ENCODE results near the gene ADAMTS8. TPM values are rescaled to one million over a fixed set of nuclear protein-coding genes. Genes with fewer than 3 reads are reported as not detected.

The ADAMTS8 gene
- polyA plus RNA-seq, 1 donor from 2014 or later, result not detected

- no peaks in the 10 kb centered on the region for H3K36me3 Mint-ChIP-seq
- H3K4me1 Mint-ChIP-seq, result peaks cover 0 to 4% (median 1%) of the 10 kb centered on the region in 3 donors
- H3K4me3 Mint-ChIP-seq, result no peak overlapping the region
- no peaks in the 10 kb centered on the region for H3K9me3 Mint-ChIP-seq
- H3K27ac Mint-ChIP-seq, result no peak overlapping the region
- H3K27me3 Mint-ChIP-seq, result peaks cover 32% of the 10 kb centered on the region
Observed at GRCh38 chr11:130422251-130422995, 6.0 kb downstream of the ADAMTS8 start.

DNA sequence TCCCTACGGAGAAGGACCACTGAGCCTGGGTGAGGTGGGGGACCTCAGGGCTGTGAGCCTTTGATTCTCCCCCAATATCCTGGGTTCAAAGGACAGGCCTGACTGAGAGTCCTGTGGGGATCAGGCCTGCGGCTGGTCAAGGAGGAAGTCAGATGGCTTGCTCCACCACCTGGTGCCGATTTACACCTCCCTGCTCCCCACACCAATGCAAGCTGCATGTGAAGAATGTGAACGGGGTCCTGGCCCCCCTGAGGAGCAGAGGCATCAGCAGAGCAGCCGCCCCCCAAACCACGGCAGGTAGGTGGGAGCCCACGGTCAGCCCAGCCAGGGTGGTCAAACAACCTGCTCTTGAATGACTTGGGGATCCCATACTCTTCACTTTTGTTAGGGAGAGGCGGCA lies 6.7 kb downstream of the ADAMTS8 start:
- H3K9me3 Mint-ChIP-seq, result no peaks in the 10 kb centered on the region
- no peak overlapping the region for H3K4me3 Mint-ChIP-seq
- peaks cover 25% of the 10 kb centered on the region for H3K27me3 Mint-ChIP-seq
- H3K4me1 Mint-ChIP-seq, result peaks cover 0 to 1% (median 0%) of the 10 kb centered on the region in 3 donors
- no peaks in the 10 kb centered on the region for H3K36me3 Mint-ChIP-seq
- no peak overlapping the region for H3K27ac Mint-ChIP-seq

DNA sequence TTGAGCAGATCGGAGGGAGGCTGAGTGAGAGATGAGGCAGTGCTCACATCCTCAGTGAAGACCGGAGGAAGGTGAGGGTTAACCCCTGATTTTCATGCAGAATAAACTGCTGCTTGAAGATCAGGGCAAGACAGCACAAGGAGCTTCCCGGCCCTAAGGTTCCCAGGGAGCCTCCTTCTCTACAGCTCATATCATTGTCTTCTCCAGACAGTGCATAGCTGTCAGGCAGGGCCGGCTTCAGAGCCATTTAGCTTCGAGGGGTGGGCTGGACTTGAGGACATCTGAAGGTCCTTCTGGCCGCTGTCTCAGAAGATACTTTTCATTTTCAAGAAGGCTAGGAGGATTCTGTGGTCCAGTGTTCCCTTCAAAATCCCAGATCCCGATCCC lies 7.2 kb downstream of the ADAMTS8 start:
- no peaks in the 10 kb centered on the region for H3K36me3 Mint-ChIP-seq
- no peaks in the 10 kb centered on the region for H3K9me3 Mint-ChIP-seq
- H3K27ac Mint-ChIP-seq, result no peak overlapping the region
- peaks cover 22% of the 10 kb centered on the region for H3K27me3 Mint-ChIP-seq
- H3K4me1 Mint-ChIP-seq, result peaks cover 0 to 1% (median 0%) of the 10 kb centered on the region in 3 donors
- no peak overlapping the region for H3K4me3 Mint-ChIP-seq

GRCh38 chr11:130420478-130421198 lies 7.8 kb downstream of the ADAMTS8 start:
- Mint-ChIP-seq H3K4me3 (no peak overlapping the region), H3K36me3 (no peaks in the 10 kb centered on the region), H3K27ac (no peak overlapping the region), H3K9me3 (no peaks in the 10 kb centered on the region), H3K27me3 (peaks cover 17% of the 10 kb centered on the region), H3K4me1 (peaks cover 0 to 1% (median 0%) of the 10 kb centered on the region in 3 donors)

DNA sequence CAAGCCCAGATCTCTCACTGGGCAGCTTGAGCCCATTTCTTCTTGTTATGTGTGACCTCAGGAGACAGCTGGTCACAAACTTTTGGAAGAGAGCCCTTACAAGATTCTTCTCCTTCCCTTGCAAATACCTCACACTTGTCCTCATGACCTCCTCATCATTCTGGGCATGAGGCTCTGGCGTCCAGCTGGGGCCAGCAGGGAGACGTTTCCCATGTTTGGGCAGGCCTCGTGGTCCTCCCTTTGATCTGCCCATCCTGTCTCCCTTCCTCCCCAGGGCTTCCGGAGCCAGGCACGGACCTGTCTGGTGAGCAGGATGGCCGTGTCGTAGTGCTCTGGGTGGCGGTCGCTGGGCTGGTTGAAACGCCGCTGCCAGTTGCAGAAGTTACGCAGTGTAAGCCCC lies 9.7 kb downstream of the ADAMTS8 start:
- Mint-ChIP-seq H3K27ac (no peak overlapping the region), H3K4me1 (peaks cover 0 to 3% (median 0%) of the 10 kb centered on the region in 3 donors), H3K4me3 (no peak overlapping the region), H3K9me3 (no peaks in the 10 kb centered on the region), H3K36me3 (no peaks in the 10 kb centered on the region), H3K27me3 (peaks cover 19% of the 10 kb centered on the region)

DNA sequence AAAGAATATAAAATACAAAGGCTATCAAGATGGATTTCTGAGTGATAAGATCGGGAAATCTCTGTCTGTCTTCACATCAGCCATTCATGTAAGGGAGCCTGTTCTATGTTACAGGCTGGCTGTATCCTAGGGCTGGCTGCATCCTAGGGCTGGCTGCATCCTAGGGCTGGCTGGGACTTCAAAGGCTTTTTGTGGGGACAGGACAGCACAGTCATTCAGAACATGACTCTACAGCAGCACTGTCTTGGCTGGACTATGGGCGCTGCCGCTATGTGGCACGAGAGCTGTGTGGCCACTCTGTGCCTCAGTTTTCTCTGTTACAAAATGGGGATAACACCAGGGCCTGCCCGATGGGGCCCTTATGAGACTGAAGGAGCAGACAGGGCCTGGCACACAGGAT lies 10.2 kb downstream of the ADAMTS8 start:
- no peaks in the 10 kb centered on the region for H3K36me3 Mint-ChIP-seq
- no peaks in the 10 kb centered on the region for H3K9me3 Mint-ChIP-seq
- no peak overlapping the region for H3K4me3 Mint-ChIP-seq
- H3K4me1 Mint-ChIP-seq, result peaks cover 0 to 3% (median 0%) of the 10 kb centered on the region in 3 donors
- peaks cover 21% of the 10 kb centered on the region for H3K27me3 Mint-ChIP-seq
- H3K27ac Mint-ChIP-seq, result no peak overlapping the region

DNA sequence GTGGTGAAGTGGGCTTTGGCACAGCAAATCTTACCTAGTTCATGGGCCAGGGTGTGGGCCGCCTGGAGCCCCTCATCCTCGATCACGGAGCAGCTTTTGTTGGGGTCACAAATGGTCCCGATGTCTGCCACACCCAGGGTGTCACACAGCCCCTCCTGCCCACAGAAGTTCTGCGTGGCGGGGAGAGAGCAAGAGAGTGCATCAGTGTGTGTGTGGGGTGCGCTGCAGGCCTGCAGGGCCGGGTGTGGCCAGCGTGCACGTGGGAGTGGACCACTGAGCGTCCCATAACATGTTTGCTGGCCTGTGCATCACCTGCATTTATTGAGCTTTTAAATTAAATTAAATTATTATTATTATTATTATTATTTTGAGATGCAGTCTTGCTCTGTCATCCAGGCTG lies 11.5 kb downstream of the ADAMTS8 start:
- H3K4me1 Mint-ChIP-seq, result peaks cover 0 to 3% (median 0%) of the 10 kb centered on the region in 3 donors
- H3K36me3 Mint-ChIP-seq, result no peaks in the 10 kb centered on the region
- no peak overlapping the region for H3K4me3 Mint-ChIP-seq
- H3K27me3 Mint-ChIP-seq, result peaks cover 18% of the 10 kb centered on the region
- no peaks in the 10 kb centered on the region for H3K9me3 Mint-ChIP-seq
- H3K27ac Mint-ChIP-seq, result no peak overlapping the region

- Mint-ChIP-seq H3K4me3 (no peak overlapping the region), H3K27me3 (peaks cover 19% of the 10 kb centered on the region), H3K9me3 (no peaks in the 10 kb centered on the region), H3K27ac (no peak overlapping the region), H3K4me1 (peaks cover 0 to 3% (median 0%) of the 10 kb centered on the region in 3 donors), H3K36me3 (no peaks in the 10 kb centered on the region)
Observed at GRCh38 chr11:130416530-130416882, 11.9 kb downstream of the ADAMTS8 start.

DNA sequence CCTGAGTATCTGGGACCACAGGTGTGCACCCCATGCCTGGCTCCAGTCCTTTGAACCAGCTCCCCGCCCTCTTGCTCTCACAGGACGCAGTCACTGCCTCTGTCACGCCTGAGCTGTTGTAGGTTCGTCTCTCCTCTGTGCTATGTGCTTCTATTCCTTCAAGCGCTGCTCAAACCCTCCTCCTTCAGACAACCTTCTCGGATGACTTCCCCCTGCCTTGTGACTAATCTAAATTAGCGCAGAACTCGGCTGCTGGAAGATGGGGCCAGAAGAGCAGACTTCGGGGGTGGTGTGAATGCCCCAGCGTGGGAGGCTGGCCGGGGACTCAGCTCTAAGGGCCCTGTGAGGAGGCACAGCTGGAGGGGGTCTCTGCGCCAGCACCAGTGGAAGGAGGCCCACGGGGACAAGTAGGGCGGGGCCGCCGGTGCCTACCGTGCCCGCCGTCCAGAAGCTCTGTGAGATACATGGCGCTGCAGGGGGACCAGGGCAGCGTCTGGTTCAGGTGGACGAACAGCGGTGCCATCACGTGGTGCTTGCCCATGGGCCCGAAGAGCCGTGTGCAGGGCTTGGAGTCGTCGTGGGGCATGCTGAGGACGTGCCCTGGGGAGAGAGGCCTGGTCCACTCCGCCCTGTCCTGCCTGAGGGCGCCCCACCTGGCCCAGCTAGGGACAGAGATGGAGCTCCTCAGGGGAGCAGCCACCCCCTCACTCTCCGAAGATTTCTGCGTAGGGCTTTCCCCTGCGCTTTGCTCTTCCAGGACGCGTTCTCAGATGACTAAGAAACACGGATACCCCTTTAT lies 12.5 kb downstream of the ADAMTS8 start:
- Mint-ChIP-seq H3K36me3 (peaks cover 2% of the 10 kb centered on the region), H3K27me3 (peaks cover 21% of the 10 kb centered on the region), H3K9me3 (no peaks in the 10 kb centered on the region), H3K27ac (no peak overlapping the region), H3K4me1 (peaks cover 0 to 3% (median 0%) of the 10 kb centered on the region in 3 donors), H3K4me3 (no peak overlapping the region)

DNA sequence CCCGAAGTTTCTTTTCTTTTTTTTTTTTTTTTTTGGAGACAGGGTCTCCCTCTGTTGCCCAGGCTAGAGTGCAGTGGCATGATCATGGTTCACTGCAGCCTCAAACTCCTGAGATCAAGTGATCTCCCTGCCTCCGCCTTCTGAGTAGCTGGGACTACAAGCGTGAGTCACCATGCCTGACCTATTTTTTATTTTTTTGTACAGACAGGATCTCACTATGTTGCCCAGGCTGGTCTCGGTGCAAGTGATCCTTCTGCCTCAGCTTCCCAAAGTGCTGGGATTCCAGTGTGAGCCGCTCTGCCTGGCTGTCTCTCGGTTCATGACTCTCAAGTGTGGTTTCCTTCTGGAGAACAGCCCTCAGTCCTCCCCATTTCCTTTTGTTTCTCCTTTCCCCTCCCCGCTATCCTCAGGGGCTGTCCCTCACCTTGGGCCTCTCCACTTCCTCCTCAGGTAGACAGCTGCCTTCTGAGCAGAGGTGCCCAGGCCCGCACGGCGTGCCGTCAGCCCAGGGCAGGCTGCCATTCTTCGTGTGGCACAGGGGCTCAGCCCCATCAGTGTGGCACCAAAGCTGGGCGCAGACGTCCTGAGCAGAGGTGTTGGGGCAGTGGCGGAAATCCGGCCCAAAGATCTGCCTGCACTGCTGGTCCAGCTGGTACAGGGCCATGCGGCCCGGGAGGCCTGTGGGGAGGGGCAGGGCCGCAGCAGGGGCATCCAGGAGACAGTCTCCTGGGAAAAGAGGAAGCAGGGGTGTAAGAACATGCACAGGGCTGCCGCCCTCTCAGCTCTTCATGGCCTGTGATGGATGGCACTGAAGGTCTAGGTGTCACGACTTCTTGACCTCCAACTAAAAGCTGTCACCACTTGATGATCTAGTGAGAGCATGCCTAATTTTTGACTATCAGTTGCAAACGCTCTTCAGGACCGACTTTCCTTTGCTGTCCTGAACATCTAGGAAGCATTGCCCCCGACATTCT lies 14.0 kb downstream of the ADAMTS8 start:
- H3K27ac Mint-ChIP-seq, result no peak overlapping the region
- no peak overlapping the region for H3K4me3 Mint-ChIP-seq
- peaks cover 2% of the 10 kb centered on the region for H3K36me3 Mint-ChIP-seq
- H3K9me3 Mint-ChIP-seq, result no peaks in the 10 kb centered on the region
- peaks cover 0 to 2% (median 0%) of the 10 kb centered on the region in 3 donors for H3K4me1 Mint-ChIP-seq
- peaks cover 19% of the 10 kb centered on the region for H3K27me3 Mint-ChIP-seq

- Mint-ChIP-seq H3K9me3 (no peaks in the 10 kb centered on the region), H3K27ac (no peak overlapping the region), H3K4me1 (peaks cover 0 to 2% (median 0%) of the 10 kb centered on the region in 3 donors), H3K4me3 (no peak overlapping the region), H3K27me3 (peaks cover 21% of the 10 kb centered on the region), H3K36me3 (peaks cover 2% of the 10 kb centered on the region)
Observed at GRCh38 chr11:130413405-130414106, 14.9 kb downstream of the ADAMTS8 start.

DNA sequence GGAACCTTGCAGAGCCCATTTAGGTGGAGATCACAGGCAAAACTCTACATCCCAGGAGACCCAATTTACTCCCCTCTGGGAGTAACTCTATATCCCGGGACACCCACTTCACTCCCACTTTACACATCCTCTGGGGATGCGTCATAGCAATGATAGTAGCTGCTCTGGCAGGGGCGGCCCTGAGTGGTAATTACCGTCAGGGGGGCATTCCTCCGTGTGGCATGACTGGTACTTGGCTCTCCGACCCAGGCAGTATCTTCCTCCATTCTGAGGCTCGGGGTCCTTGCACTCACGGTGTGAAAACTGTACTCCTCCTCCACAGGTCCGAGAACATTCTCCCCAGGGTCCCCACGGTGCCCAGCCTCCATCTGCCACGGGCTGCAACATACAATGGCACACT lies 17.2 kb downstream of the ADAMTS8 start:
- Mint-ChIP-seq H3K27ac (no peak overlapping the region), H3K4me3 (no peak overlapping the region), H3K9me3 (no peaks in the 10 kb centered on the region), H3K36me3 (peaks cover 2% of the 10 kb centered on the region), H3K4me1 (peaks cover 0 to 2% (median 0%) of the 10 kb centered on the region in 3 donors), H3K27me3 (peaks cover 23% of the 10 kb centered on the region)

- Mint-ChIP-seq H3K4me1 (peaks cover 0 to under 1% (median 0%) of the 10 kb centered on the region in 3 donors), H3K4me3 (no peak overlapping the region), H3K27ac (no peak overlapping the region), H3K27me3 (peaks cover 19% of the 10 kb centered on the region), H3K9me3 (no peaks in the 10 kb centered on the region), H3K36me3 (peaks cover 2% of the 10 kb centered on the region)
Observed at GRCh38 chr11:130409594-130410388, 18.6 kb downstream of the ADAMTS8 start.
